Activated CD4-positive, alpha-beta T cell treated with anti-CD3 and anti-CD28 coated beads for 24 hours (primary cell): Measurements from ENCODE around the gene IGFALS.

Experiments used
- DNase-seq, 2 donors: peaks; one replicate each; pipeline ENCODE4 v3.0.0-alpha.2; 2020; ENCODE audit warnings: low read depth in 2 of 2

The IGFALS gene

GRCh38 chr16:1744338-1744840 lies 49.1 kb downstream of the IGFALS start:
- DNase-seq: no peak

- DNase-seq: no peak
Measured at GRCh38 chr16:1743376-1744337, 49.8 kb downstream of the IGFALS start.

GRCh38 chr16:1741553-1742165 lies 51.8 kb downstream of the IGFALS start:
- DNase-seq: no peak

- DNase-seq: no peak
Measured at GRCh38 chr16:1740781-1741490, 52.6 kb downstream of the IGFALS start.
